HepG2 (cell line): Measurements from ENCODE around the gene POLR3E. TPM values are rescaled to one million over a fixed set of nuclear protein-coding genes. Genes with fewer than 3 reads are reported as not detected.

Source experiments
- FOXC1 ChIP-seq: sonication (generic); formaldehyde crosslinking; IDR thresholded peaks from 2 replicates; pipeline ENCODE4 v1.8.0; 2022; ENCODE audit warnings: mild to moderate bottlenecking, missing genetic modification reagents, borderline replicate concordance
- KAT8 ChIP-seq: IDR thresholded peaks from 2 replicates; pipeline ENCODE4 v1.6.1; 2016; ENCODE audit warnings: missing genetic modification reagents, missing compliant biosample characterization
- KLF12 ChIP-seq: sonication (generic); formaldehyde crosslinking; IDR thresholded peaks from 2 replicates; pipeline ENCODE4 v1.4.0; 2020; ENCODE audit warnings: missing genetic modification reagents, borderline replicate concordance
- KLF6 ChIP-seq: IDR thresholded peaks from 2 replicates; pipeline ENCODE4 v1.8.0; 2016; ENCODE audit warnings: missing biosample characterization, missing genetic modification reagents
- MTA3 ChIP-seq: sonication (generic); formaldehyde crosslinking; IDR thresholded peaks from 2 replicates; pipeline ENCODE4 v1.4.0; 2020; ENCODE audit warnings: missing genetic modification reagents
- ZNF224 ChIP-seq: sonication (generic); formaldehyde crosslinking; IDR thresholded peaks from 2 replicates; pipeline ENCODE4 v1.5.0; 2020; ENCODE audit warnings: mild to moderate bottlenecking, missing genetic modification reagents
- ZNF263 ChIP-seq: sonication (generic); formaldehyde crosslinking; IDR thresholded peaks from 2 replicates; pipeline ENCODE4 v1.4.0; 2020; ENCODE audit warnings: missing genetic modification reagents
- ZNF30 ChIP-seq: sonication (generic); formaldehyde crosslinking; IDR thresholded peaks from 2 replicates; pipeline ENCODE4 v1.5.0; 2020; ENCODE audit warnings: mild to moderate bottlenecking, missing genetic modification reagents
- ZNF720 ChIP-seq: sonication (generic); formaldehyde crosslinking; IDR thresholded peaks from 2 replicates; pipeline ENCODE4 v1.4.0; 2020; ENCODE audit warnings: missing genetic modification reagents
- polyA plus RNA-seq, 8 experiments: library from polyadenylated mRNA; depleted of rRNA in 3 of 8; stranded (reverse) in 7 of 8; unstranded in 1 of 8; fragments of >200 nt; fragmentation: Illumina TruSeq in 4 of 8; extraction: Trizol in 4 of 8; gene quantifications; 2 replicates each; pipeline versions ENCODE4 v1.2.1 to v1.2.3, GENCODE V29; 2011 to 2016; ENCODE audit warnings: low read depth in 4 of 8, missing spikeins in 1 of 8, mixed read lengths in 1 of 8; ENCODE audit not compliant: insufficient read depth in 1 of 8
- total RNA-seq, 5 experiments: library from RNA; depleted of rRNA; stranded (reverse); fragments of >200 nt; fragmentation: Illumina TruSeq; extraction: Trizol; gene quantifications; 2 replicates each; pipeline ENCODE4 v1.2.3, GENCODE V29; 2016; ENCODE audit warnings: low read depth in 1 of 5
- TF ChIP-seq, protein P1 (sequence below): sonication (generic); formaldehyde crosslinking; IDR thresholded peaks from 2 replicates; pipeline ENCODE4 v1.5.0; 2020; ENCODE audit warnings: mild to moderate bottlenecking, missing genetic modification reagents
- TF ChIP-seq, protein P2 (sequence below): IDR thresholded peaks from 2 replicates; pipeline ENCODE4 v1.6.1; 2016; ENCODE audit warnings: low read depth, borderline replicate concordance
- TF ChIP-seq, protein P3 (sequence below): sonication (generic); formaldehyde crosslinking; IDR thresholded peaks from 2 replicates; pipeline ENCODE4 v1.8.0; 2023; ENCODE audit warnings: mild to moderate bottlenecking, missing genetic modification reagents
- TF ChIP-seq, protein P4 (sequence below): IDR thresholded peaks from 2 replicates; pipeline ENCODE4 v1.6.1; 2016; ENCODE audit warnings: low read depth, control low read depth
- TF ChIP-seq, protein P5 (sequence below): sonication (generic); formaldehyde crosslinking; IDR thresholded peaks from 2 replicates; pipeline ENCODE4 v1.5.0; 2020; ENCODE audit warnings: mild to moderate bottlenecking, missing genetic modification reagents
- TF ChIP-seq, protein P6 (sequence below): sonication (generic); formaldehyde crosslinking; IDR thresholded peaks from 2 replicates; pipeline ENCODE4 v1.4.0; 2020; ENCODE audit warnings: missing genetic modification reagents, borderline replicate concordance

The POLR3E gene
- total and polyA plus RNA-seq, 2 of the 13 experiments (the other 11 are each of a cell fraction or from before 2014, with no cell fraction given): 135 to 262 TPM

DNA sequence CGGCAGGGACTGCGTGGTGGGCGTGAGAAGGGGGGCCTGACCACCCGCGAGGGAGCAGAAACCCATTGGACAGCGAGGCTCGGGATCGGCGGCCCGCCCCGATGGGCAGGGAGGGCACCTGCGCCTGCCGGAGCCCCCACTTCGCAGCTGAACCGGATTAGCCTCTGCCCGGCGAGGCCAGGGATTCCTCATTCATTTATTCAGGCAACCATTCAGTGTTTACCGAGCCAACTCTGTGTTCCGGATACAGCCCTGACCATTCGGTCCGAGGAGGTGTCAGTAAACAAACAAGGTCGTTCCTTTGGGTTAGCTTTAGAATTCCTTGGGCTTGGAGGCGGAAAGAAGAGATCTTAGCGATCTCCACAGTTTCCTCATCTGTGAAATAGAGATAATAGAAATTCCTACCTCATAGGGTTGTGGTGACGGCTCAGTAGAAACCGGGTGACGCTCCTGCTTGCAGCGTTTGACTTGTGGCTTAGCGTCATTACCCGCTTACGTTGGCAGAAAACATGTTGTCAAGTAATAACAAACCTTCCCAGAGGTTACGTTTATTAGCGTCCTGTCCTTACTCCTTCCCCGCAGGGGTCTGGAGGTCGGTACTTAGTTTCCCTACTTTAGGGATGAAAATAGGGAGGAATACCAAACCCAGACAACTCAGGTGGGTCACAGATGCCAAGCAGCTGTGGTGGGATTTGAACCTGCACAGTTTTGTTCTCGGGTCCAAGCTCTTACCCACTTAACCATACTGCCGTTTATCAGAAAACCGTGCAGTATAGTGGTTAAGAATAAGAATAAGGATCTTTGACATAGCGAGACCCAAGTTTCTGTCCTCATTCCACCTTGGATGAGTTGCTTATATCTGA, 893 bp downstream of the POLR3E start (continued):
- TF ChIP-seq, protein P1, sequence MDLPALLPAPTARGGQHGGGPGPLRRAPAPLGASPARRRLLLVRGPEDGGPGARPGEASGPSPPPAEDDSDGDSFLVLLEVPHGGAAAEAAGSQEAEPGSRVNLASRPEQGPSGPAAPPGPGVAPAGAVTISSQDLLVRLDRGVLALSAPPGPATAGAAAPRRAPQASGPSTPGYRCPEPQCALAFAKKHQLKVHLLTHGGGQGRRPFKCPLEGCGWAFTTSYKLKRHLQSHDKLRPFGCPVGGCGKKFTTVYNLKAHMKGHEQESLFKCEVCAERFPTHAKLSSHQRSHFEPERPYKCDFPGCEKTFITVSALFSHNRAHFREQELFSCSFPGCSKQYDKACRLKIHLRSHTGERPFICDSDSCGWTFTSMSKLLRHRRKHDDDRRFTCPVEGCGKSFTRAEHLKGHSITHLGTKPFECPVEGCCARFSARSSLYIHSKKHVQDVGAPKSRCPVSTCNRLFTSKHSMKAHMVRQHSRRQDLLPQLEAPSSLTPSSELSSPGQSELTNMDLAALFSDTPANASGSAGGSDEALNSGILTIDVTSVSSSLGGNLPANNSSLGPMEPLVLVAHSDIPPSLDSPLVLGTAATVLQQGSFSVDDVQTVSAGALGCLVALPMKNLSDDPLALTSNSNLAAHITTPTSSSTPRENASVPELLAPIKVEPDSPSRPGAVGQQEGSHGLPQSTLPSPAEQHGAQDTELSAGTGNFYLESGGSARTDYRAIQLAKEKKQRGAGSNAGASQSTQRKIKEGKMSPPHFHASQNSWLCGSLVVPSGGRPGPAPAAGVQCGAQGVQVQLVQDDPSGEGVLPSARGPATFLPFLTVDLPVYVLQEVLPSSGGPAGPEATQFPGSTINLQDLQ (CRISPR knock-in tag): no peak
- TF ChIP-seq, protein P2, sequence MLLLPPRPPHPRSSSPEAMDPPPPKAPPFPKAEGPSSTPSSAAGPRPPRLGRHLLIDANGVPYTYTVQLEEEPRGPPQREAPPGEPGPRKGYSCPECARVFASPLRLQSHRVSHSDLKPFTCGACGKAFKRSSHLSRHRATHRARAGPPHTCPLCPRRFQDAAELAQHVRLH: no peak; the same call in 1 of the 2 replicates
- TF ChIP-seq ZNF720 (CRISPR knock-in tag) (peak; percentile 29; the same call in 1 of the 2 replicates), MTA3 (no peak), KLF6 (CRISPR knock-in tag) (peak; percentile 10), KAT8 (CRISPR knock-in tag) (peak; percentile 62; the same call in 1 of the 2 replicates), ZNF30 (CRISPR knock-in tag) (no peak), ZNF224 (CRISPR knock-in tag) (0 out of 2 replicates have a peak, but pooled peaks have one; percentile 15), FOXC1 (CRISPR knock-in tag) (no peak), KLF12 (no peak), ZNF263 (peak; percentile 73)
- TF ChIP-seq, protein P3, sequence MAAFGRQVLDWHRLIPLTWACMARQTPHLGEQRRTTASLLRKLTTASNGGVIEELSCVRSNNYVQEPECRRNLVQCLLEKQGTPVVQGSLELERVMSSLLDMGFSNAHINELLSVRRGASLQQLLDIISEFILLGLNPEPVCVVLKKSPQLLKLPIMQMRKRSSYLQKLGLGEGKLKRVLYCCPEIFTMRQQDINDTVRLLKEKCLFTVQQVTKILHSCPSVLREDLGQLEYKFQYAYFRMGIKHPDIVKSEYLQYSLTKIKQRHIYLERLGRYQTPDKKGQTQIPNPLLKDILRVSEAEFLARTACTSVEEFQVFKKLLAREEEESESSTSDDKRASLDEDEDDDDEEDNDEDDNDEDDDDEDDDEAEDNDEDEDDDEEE (CRISPR knock-in tag): peak; percentile 96; the same call in 1 of the 2 replicates
- TF ChIP-seq, protein P4, sequence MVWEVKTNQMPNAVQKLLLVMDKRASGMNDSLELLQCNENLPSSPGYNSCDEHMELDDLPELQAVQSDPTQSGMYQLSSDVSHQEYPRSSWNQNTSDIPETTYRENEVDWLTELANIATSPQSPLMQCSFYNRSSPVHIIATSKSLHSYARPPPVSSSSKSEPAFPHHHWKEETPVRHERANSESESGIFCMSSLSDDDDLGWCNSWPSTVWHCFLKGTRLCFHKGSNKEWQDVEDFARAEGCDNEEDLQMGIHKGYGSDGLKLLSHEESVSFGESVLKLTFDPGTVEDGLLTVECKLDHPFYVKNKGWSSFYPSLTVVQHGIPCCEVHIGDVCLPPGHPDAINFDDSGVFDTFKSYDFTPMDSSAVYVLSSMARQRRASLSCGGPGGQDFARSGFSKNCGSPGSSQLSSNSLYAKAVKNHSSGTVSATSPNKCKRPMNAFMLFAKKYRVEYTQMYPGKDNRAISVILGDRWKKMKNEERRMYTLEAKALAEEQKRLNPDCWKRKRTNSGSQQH (CRISPR knock-in tag): no peak; the same call in 1 of the 2 replicates
- TF ChIP-seq, protein P5, sequence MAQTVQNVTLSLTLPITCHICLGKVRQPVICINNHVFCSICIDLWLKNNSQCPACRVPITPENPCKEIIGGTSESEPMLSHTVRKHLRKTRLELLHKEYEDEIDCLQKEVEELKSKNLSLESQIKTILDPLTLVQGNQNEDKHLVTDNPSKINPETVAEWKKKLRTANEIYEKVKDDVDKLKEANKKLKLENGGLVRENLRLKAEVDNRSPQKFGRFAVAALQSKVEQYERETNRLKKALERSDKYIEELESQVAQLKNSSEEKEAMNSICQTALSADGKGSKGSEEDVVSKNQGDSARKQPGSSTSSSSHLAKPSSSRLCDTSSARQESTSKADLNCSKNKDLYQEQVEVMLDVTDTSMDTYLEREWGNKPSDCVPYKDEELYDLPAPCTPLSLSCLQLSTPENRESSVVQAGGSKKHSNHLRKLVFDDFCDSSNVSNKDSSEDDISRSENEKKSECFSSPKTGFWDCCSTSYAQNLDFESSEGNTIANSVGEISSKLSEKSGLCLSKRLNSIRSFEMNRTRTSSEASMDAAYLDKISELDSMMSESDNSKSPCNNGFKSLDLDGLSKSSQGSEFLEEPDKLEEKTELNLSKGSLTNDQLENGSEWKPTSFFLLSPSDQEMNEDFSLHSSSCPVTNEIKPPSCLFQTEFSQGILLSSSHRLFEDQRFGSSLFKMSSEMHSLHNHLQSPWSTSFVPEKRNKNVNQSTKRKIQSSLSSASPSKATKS: no peak
- TF ChIP-seq, protein P6, sequence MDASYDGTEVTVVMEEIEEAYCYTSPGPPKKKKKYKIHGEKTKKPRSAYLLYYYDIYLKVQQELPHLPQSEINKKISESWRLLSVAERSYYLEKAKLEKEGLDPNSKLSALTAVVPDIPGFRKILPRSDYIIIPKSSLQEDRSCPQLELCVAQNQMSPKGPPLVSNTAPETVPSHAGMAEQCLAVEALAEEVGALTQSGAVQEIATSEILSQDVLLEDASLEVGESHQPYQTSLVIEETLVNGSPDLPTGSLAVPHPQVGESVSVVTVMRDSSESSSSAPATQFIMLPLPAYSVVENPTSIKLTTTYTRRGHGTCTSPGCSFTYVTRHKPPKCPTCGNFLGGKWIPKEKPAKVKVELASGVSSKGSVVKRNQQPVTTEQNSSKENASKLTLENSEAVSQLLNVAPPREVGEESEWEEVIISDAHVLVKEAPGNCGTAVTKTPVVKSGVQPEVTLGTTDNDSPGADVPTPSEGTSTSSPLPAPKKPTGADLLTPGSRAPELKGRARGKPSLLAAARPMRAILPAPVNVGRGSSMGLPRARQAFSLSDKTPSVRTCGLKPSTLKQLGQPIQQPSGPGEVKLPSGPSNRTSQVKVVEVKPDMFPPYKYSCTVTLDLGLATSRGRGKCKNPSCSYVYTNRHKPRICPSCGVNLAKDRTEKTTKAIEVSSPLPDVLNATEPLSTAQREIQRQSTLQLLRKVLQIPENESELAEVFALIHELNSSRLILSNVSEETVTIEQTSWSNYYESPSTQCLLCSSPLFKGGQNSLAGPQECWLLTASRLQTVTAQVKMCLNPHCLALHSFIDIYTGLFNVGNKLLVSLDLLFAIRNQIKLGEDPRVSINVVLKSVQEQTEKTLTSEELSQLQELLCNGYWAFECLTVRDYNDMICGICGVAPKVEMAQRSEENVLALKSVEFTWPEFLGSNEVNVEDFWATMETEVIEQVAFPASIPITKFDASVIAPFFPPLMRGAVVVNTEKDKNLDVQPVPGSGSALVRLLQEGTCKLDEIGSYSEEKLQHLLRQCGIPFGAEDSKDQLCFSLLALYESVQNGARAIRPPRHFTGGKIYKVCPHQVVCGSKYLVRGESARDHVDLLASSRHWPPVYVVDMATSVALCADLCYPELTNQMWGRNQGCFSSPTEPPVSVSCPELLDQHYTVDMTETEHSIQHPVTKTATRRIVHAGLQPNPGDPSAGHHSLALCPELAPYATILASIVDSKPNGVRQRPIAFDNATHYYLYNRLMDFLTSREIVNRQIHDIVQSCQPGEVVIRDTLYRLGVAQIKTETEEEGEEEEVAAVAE (CRISPR knock-in tag): peak; percentile 58
